HepG2 (cell line): ENCODE results near the gene GTF2IRD2. TPM values are rescaled to one million over a fixed set of nuclear protein-coding genes. Genes with fewer than 3 reads are reported as not detected.
A peak's percentile ranks its signal among the peaks of the same experiment; 100 is the strongest.
"Not testable (repeated sequence)": the region's sequence is repeated elsewhere in the genome, so short reads cannot be mapped to it uniquely, and the experiment has no call there.

Experiments used
- ATF1 ChIP-seq: IDR thresholded peaks from 2 replicates; pipeline ENCODE4 v1.6.1; 2016; ENCODE audit warnings: mild to moderate bottlenecking, control low read depth
- DMAP1 ChIP-seq: IDR thresholded peaks from 2 replicates; pipeline ENCODE4 v1.6.1; 2016
- DR1 ChIP-seq: sonication (generic); formaldehyde crosslinking; IDR thresholded peaks from 2 replicates; pipeline ENCODE4 v1.8.0; 2021; ENCODE audit warnings: mild to moderate bottlenecking, missing genetic modification reagents, inconsistent platforms
- GABPB1 ChIP-seq: IDR thresholded peaks from 2 replicates; pipeline ENCODE4 v1.6.1; 2016; ENCODE audit warnings: mild to moderate bottlenecking, missing genetic modification reagents, moderate library complexity, missing compliant biosample characterization
- HOXA5 ChIP-seq: sonication (generic); formaldehyde crosslinking; IDR thresholded peaks from 2 replicates; pipeline ENCODE4 v1.4.0; 2020; ENCODE audit warnings: missing genetic modification reagents
- ISL2 ChIP-seq: sonication (generic); formaldehyde crosslinking; IDR thresholded peaks from 2 replicates; pipeline ENCODE4 v1.5.0; 2020; ENCODE audit warnings: missing genetic modification reagents
- KLF11 ChIP-seq: IDR thresholded peaks from 2 replicates; pipeline ENCODE4 v1.6.1; 2016; ENCODE audit warnings: missing compliant biosample characterization
- KMT2B ChIP-seq: IDR thresholded peaks from 2 replicates; pipeline ENCODE4 v1.6.1; 2016; ENCODE audit warnings: missing genetic modification reagents, missing compliant biosample characterization
- MAX ChIP-seq: IDR thresholded peaks from 2 replicates; pipeline ENCODE4 v1.6.1; 2012; ENCODE audit warnings: inconsistent platforms
- MXI1 ChIP-seq: IDR thresholded peaks from 3 replicates; pipeline ENCODE4 v1.6.1; 2012; ENCODE audit warnings: low read depth, low read length, inconsistent platforms, borderline replicate concordance
- NFYC ChIP-seq: IDR thresholded peaks from 2 replicates; pipeline ENCODE4 v1.6.1; 2016; ENCODE audit warnings: missing genetic modification reagents, missing compliant biosample characterization
- NR2C2 ChIP-seq: sonication (generic); formaldehyde crosslinking; IDR thresholded peaks from 2 replicates; pipeline ENCODE4 v1.4.0; 2020; ENCODE audit warnings: missing genetic modification reagents, mild to moderate bottlenecking, moderate library complexity, borderline replicate concordance
- POLR2A ChIP-seq, 2 experiments: IDR thresholded peaks; 2 replicates each; pipeline ENCODE4 v1.6.1; 2011; ENCODE audit warnings: low read depth in 2 of 2, low read length in 2 of 2, mild to moderate bottlenecking in 1 of 2, moderate library complexity in 1 of 2; ENCODE audit not compliant: insufficient read depth in 1 of 2
- POLR2AphosphoS5 ChIP-seq: IDR thresholded peaks from 2 replicates; pipeline ENCODE4 v1.6.1; 2012; ENCODE audit warnings: low read depth, low read length
- POLR2G ChIP-seq: fragments of 200-400 bp; formaldehyde crosslinking; IDR thresholded peaks from 2 replicates; pipeline ENCODE4 v1.6.1; 2018; ENCODE audit warnings: mild to moderate bottlenecking, low read depth, low read length, moderate library complexity
- RBFOX2 ChIP-seq: fragments of 200-400 bp; formaldehyde crosslinking; IDR thresholded peaks from 2 replicates; pipeline ENCODE4 v1.6.1; 2017; ENCODE audit warnings: low read depth, mild to moderate bottlenecking, low read length
- SALL2 ChIP-seq: sonication (generic); formaldehyde crosslinking; IDR thresholded peaks from 2 replicates; pipeline ENCODE4 v1.8.1; 2023; ENCODE audit warnings: mild to moderate bottlenecking, missing genetic modification reagents, inconsistent platforms
- SAP130 ChIP-seq: IDR thresholded peaks from 2 replicates; pipeline ENCODE4 v1.6.1; 2016; ENCODE audit warnings: low read depth
- SP1 ChIP-seq, 2 experiments: fragments of 450-650 bp in 1 of 2; sonication (generic) in 1 of 2; formaldehyde crosslinking in 1 of 2; IDR thresholded peaks; 2 replicates each; pipeline versions ENCODE4 v1.4.0 to v1.6.1; 2016 to 2020; ENCODE audit warnings: missing genetic modification reagents in 1 of 2
- SPEN ChIP-seq: sonication (generic); formaldehyde crosslinking; IDR thresholded peaks from 2 replicates; pipeline ENCODE4 v1.5.1; 2020; ENCODE audit warnings: low read depth, mild to moderate bottlenecking, missing genetic modification reagents
- YEATS2 ChIP-seq: sonication (generic); formaldehyde crosslinking; IDR thresholded peaks from 2 replicates; pipeline ENCODE4 v1.4.0; 2020; ENCODE audit warnings: missing genetic modification reagents, borderline replicate concordance
- ZFY ChIP-seq: sonication (generic); formaldehyde crosslinking; IDR thresholded peaks from 2 replicates; pipeline ENCODE4 v1.4.0; 2020; ENCODE audit warnings: missing genetic modification reagents
- ZNF232 ChIP-seq: sonication (generic); formaldehyde crosslinking; IDR thresholded peaks from 2 replicates; pipeline ENCODE4 v1.4.0; 2020; ENCODE audit warnings: missing genetic modification reagents, borderline replicate concordance
- ZNF563 ChIP-seq: sonication (generic); formaldehyde crosslinking; IDR thresholded peaks from 2 replicates; pipeline ENCODE4 v1.8.0; 2022; ENCODE audit warnings: mild to moderate bottlenecking, moderate library complexity, missing genetic modification reagents
- polyA plus RNA-seq, 8 experiments: library from polyadenylated mRNA; depleted of rRNA in 3 of 8; stranded (reverse) in 7 of 8; unstranded in 1 of 8; fragments of >200 nt; fragmentation: Illumina TruSeq in 4 of 8; extraction: Trizol in 4 of 8; gene quantifications; 2 replicates each; pipeline versions ENCODE4 v1.2.1 to v1.2.3, GENCODE V29; 2011 to 2016; ENCODE audit warnings: low read depth in 4 of 8, missing spikeins in 1 of 8, mixed read lengths in 1 of 8; ENCODE audit not compliant: insufficient read depth in 1 of 8
- total RNA-seq, 5 experiments: library from RNA; depleted of rRNA; stranded (reverse); fragments of >200 nt; fragmentation: Illumina TruSeq; extraction: Trizol; gene quantifications; 2 replicates each; pipeline ENCODE4 v1.2.3, GENCODE V29; 2016; ENCODE audit warnings: low read depth in 1 of 5
- TF ChIP-seq, protein P1 (sequence below): sonication (generic); formaldehyde crosslinking; IDR thresholded peaks from 2 replicates; pipeline ENCODE4 v1.4.0; 2020; ENCODE audit warnings: missing genetic modification reagents
- TF ChIP-seq, protein P2 (sequence below): IDR thresholded peaks from 2 replicates; pipeline ENCODE4 v1.6.1; 2016; ENCODE audit warnings: missing genetic modification reagents, missing compliant biosample characterization

The GTF2IRD2 gene
- total and polyA plus RNA-seq, 2 of the 13 experiments (the other 11 are each of a cell fraction or from before 2014, with no cell fraction given): 6.5 to 11.2 TPM

- TF ChIP-seq, protein P1, sequence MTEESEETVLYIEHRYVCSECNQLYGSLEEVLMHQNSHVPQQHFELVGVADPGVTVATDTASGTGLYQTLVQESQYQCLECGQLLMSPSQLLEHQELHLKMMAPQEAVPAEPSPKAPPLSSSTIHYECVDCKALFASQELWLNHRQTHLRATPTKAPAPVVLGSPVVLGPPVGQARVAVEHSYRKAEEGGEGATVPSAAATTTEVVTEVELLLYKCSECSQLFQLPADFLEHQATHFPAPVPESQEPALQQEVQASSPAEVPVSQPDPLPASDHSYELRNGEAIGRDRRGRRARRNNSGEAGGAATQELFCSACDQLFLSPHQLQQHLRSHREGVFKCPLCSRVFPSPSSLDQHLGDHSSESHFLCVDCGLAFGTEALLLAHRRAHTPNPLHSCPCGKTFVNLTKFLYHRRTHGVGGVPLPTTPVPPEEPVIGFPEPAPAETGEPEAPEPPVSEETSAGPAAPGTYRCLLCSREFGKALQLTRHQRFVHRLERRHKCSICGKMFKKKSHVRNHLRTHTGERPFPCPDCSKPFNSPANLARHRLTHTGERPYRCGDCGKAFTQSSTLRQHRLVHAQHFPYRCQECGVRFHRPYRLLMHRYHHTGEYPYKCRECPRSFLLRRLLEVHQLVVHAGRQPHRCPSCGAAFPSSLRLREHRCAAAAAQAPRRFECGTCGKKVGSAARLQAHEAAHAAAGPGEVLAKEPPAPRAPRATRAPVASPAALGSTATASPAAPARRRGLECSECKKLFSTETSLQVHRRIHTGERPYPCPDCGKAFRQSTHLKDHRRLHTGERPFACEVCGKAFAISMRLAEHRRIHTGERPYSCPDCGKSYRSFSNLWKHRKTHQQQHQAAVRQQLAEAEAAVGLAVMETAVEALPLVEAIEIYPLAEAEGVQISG (CRISPR knock-in tag): peak; percentile 50; the same call in 1 of the 2 replicates
- TF ChIP-seq SALL2 (CRISPR knock-in tag) (0 out of 2 replicates have a peak, but pooled peaks have one; percentile 36), DMAP1 (0 out of 2 replicates have a peak, but pooled peaks have one; percentile 37), KMT2B (CRISPR knock-in tag) (peak; percentile 28; the same call in 1 of the 2 replicates), GABPB1 (CRISPR knock-in tag) (peak; percentile 78), ZNF232 (CRISPR knock-in tag) (0 out of 2 replicates have a peak, but pooled peaks have one; percentile 33), SPEN (0 out of 2 replicates have a peak, but pooled peaks have one; percentile 38), POLR2G (peak; percentile 76), KLF11 (CRISPR knock-in tag) (peak; percentile 49; the same call in 1 of the 2 replicates), ISL2 (CRISPR knock-in tag) (0 out of 2 replicates have a peak, but pooled peaks have one; percentile 34), ZNF563 (CRISPR knock-in tag) (peak; percentile 74; the same call in 1 of the 2 replicates), POLR2A (IDR thresholded peaks at IDR 0.05; ENCODE audit: insufficient read depth in 1 of 2, low read depth in 2 of 2, low read length in 2 of 2) (peak; percentile 83 to 85), SAP130 (peak; percentile 63), HOXA5 (CRISPR knock-in tag) (0 out of 2 replicates have a peak, but pooled peaks have one; percentile 50), DR1 (CRISPR knock-in tag) (peak; percentile 79; the same call in 1 of the 2 replicates), ATF1 (CRISPR knock-in tag) (peak; percentile 74), MAX (peak; percentile 49; the same call in 1 of the 2 replicates), POLR2AphosphoS5 (peak; percentile 77), ZFY (CRISPR knock-in tag) (peak; percentile 69), NR2C2 (CRISPR knock-in tag) (peak; percentile 42; the same call in 1 of the 2 replicates), RBFOX2 (0 out of 2 replicates have a peak, but pooled peaks have one; percentile 21), SP1 (CRISPR knock-in tag; IDR thresholded peaks at IDR 0.05) (peak; percentile 52; the same call in 1 of the 2 replicates), YEATS2 (CRISPR knock-in tag) (peak; percentile 65), MXI1 (0 out of 3 replicates have a peak, but pooled peaks have one; percentile 33), NFYC (CRISPR knock-in tag) (peak; percentile 79)
- TF ChIP-seq, protein P2, sequence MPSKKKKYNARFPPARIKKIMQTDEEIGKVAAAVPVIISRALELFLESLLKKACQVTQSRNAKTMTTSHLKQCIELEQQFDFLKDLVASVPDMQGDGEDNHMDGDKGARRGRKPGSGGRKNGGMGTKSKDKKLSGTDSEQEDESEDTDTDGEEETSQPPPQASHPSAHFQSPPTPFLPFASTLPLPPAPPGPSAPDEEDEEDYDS (CRISPR knock-in tag): peak; percentile 84
- TF ChIP-seq SP1 (IDR thresholded peaks at IDR 0.05): not testable (repeated sequence)
Measured at GRCh38 chr7:74890158-74891123, 39.0 kb upstream of the GTF2IRD2 start (continued).
